HFFc6 (cell line): ENCODE results near the gene ANKMY1. TPM values are rescaled to one million over a fixed set of nuclear protein-coding genes. Genes with fewer than 3 reads are reported as not detected.

Experiments
- DNase-seq: peaks from one replicate; pipeline ENCODE4 v3.0.0-alpha.2; 2018
- H3K27ac Mint-ChIP-seq: 2 replicates; pipeline ENCODE4 v1.8.0; 2020; ENCODE audit warnings: mild to moderate bottlenecking, mixed read lengths
- H3K27me3 Mint-ChIP-seq: 2 replicates; pipeline ENCODE4 v1.8.0; 2021; ENCODE audit warnings: mild to moderate bottlenecking, moderate library complexity, mixed read lengths; ENCODE audit not compliant: insufficient read depth
- H3K36me3 Mint-ChIP-seq: 2 replicates; pipeline ENCODE4 v1.8.0; 2021; ENCODE audit warnings: low read depth, mixed read lengths
- H3K4me1 Mint-ChIP-seq: 2 replicates; pipeline ENCODE4 v1.8.0; 2020; ENCODE audit warnings: low read depth, mixed read lengths
- H3K4me3 Mint-ChIP-seq: 2 replicates; pipeline ENCODE4 v1.8.0; 2020; ENCODE audit warnings: mild to moderate bottlenecking, moderate library complexity, mixed read lengths
- H3K9me3 Mint-ChIP-seq: 2 replicates; pipeline ENCODE4 v1.8.0; 2020; ENCODE audit warnings: mild to moderate bottlenecking, mixed read lengths
- total RNA-seq, 6 experiments: library from RNA; stranded (reverse); fragmentation: NEBNext Ultra II Directional; extraction: Animal tissue kit (Norgen Biotek cat#: 25700); gene quantifications; 2 replicates in 1 of 6; 3 replicates in 5 of 6; pipeline ENCODE4 v1.2.3, GENCODE V29; 2021
- TF ChIP-seq, protein P1 (sequence below): fragments of 200-600 bp; sonication (generic); IDR thresholded peaks from 2 replicates; pipeline ENCODE4 v1.5.0; 2021; ENCODE audit warnings: antibody characterized with exemption, mild to moderate bottlenecking

ANKMY1 gene
- total RNA-seq, 6 experiments from 2014 or later = 4.4 to 5.6 (median 5.2) TPM

- H3K27me3 Mint-ChIP-seq = no peaks in the 10 kb centered on the region; the same call in 1 of the 2 replicates
- 0 out of 2 replicates have a peak, but pooled peaks cover 3% of the 10 kb centered on the region for H3K36me3 Mint-ChIP-seq
- DNase-seq = no peak
- no peaks in the 10 kb centered on the region for H3K9me3 Mint-ChIP-seq
- peaks cover 25% of the 10 kb centered on the region for H3K4me1 Mint-ChIP-seq
- TF ChIP-seq, protein P1, sequence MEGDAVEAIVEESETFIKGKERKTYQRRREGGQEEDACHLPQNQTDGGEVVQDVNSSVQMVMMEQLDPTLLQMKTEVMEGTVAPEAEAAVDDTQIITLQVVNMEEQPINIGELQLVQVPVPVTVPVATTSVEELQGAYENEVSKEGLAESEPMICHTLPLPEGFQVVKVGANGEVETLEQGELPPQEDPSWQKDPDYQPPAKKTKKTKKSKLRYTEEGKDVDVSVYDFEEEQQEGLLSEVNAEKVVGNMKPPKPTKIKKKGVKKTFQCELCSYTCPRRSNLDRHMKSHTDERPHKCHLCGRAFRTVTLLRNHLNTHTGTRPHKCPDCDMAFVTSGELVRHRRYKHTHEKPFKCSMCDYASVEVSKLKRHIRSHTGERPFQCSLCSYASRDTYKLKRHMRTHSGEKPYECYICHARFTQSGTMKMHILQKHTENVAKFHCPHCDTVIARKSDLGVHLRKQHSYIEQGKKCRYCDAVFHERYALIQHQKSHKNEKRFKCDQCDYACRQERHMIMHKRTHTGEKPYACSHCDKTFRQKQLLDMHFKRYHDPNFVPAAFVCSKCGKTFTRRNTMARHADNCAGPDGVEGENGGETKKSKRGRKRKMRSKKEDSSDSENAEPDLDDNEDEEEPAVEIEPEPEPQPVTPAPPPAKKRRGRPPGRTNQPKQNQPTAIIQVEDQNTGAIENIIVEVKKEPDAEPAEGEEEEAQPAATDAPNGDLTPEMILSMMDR = no peak
- no peak overlapping the region for H3K4me3 Mint-ChIP-seq
- no peak overlapping the region for H3K27ac Mint-ChIP-seq
Observed at GRCh38 chr2:240447934-240448333, 109.9 kb downstream of the ANKMY1 start.

DNA sequence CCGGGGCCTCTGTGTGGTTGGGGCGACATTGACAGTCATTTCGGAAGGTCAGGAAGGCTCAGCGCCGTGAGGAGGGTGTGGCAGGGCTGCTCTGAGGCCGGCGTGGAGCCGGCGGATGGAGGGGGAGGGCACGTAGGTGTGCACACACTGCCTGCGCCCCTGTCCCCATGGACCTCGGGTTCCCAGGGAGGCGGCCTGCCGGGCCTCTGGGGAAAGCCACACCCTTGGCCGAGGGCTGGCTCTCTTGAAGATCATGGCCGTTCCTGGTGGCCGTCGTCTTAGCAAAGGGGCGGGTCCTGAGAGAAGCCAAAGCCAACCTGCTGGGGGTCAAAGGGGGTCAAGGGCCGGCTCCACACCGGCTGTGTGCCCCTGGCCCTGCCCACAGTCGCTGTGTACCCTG is 110.5 kb downstream of the ANKMY1 start:
- Mint-ChIP-seq H3K27me3 (no peaks in the 10 kb centered on the region), H3K4me3 (no peak overlapping the region), H3K4me1 (peaks cover 26% of the 10 kb centered on the region), H3K27ac (no peak overlapping the region), H3K9me3 (no peaks in the 10 kb centered on the region), H3K36me3 (0 out of 2 replicates have a peak, but pooled peaks cover 3% of the 10 kb centered on the region)
- DNase-seq = no peak
- TF ChIP-seq, protein P1 = no peak

DNA sequence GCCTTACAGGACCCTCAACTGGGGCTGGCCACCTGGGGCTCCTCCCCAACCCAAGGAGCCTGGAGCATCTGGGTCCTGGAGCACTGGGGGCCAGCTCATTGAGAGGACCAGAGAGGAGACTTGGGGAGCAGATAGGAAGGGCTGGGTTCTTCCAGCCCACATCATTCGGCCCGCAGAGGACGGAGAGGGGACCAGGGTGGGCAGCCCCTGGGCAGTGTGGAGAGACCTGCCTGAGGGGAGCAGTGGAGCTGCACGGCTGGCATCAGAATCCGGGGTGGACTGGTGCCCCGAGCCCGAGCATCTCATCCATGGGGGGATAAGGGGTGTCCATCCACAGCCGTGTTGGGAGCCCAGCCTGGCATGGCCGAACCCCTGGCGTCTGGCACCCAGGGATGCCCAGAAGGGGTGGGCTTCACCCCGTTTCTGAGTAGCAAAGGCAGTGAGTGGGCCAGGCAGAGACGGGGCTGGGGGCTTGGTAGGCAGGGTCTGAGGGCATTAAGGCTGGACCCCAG is 111.1 kb downstream of the ANKMY1 start:
- Mint-ChIP-seq H3K9me3 (no peaks in the 10 kb centered on the region), H3K4me3 (no peak overlapping the region), H3K36me3 (0 out of 2 replicates have a peak, but pooled peaks cover 3% of the 10 kb centered on the region), H3K4me1 (peaks cover 22% of the 10 kb centered on the region), H3K27ac (no peak overlapping the region), H3K27me3 (no peaks in the 10 kb centered on the region)
- DNase-seq = no peak
- TF ChIP-seq, protein P1 = no peak

- Mint-ChIP-seq H3K27me3 (no peaks in the 10 kb centered on the region), H3K4me3 (no peak overlapping the region), H3K4me1 (peaks cover 20% of the 10 kb centered on the region), H3K27ac (no peak overlapping the region), H3K36me3 (0 out of 2 replicates have a peak, but pooled peaks cover 3% of the 10 kb centered on the region), H3K9me3 (no peaks in the 10 kb centered on the region)
- TF ChIP-seq, protein P1 = no peak
- no peak for DNase-seq
Observed at GRCh38 chr2:240445961-240446663, 111.7 kb downstream of the ANKMY1 start.

DNA sequence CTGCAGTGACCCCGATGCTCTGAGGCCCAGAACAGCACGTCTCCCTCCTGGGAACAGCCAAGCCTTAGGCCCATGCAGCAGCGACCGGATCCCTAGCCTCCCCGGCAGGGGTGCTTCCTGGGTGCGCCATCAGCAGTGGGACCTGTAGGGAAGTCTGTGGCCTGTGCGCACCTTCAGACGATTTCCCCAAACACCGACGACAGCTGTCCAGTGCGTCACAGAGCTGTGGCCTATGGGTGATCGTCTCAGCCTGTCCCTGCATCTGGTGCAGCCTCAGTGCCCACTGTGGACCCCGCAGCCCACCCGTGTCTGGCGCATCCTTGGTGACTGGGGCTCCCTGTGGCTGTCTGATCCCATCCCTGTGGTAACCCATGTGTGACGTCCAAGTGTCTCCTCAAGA is 113.3 kb downstream of the ANKMY1 start:
- H3K27ac Mint-ChIP-seq = peak overlapping the region; percentile 3; the same call in 1 of the 2 replicates
- DNase-seq = no peak
- 0 out of 2 replicates have a peak, but pooled peaks cover 3% of the 10 kb centered on the region for H3K36me3 Mint-ChIP-seq
- peaks cover 8% of the 10 kb centered on the region for H3K4me1 Mint-ChIP-seq
- no peaks in the 10 kb centered on the region for H3K9me3 Mint-ChIP-seq
- no peaks in the 10 kb centered on the region for H3K27me3 Mint-ChIP-seq
- TF ChIP-seq, protein P1 = no peak
- H3K4me3 Mint-ChIP-seq = no peak overlapping the region
